ENCODE measurements around the gene DLG2.

GRCh38 chr11:84981301-84981700, 645.8 kb downstream of the DLG2 start:
- TF ChIP-seq CTCF (IDR thresholded peaks at IDR 0.05; ENCODE audit: low read depth, low read length, poor library complexity, severe bottlenecking) = no peak
- TF ChIP-seq EZH2phosphoT487 (IDR thresholded peaks at IDR 0.05; ENCODE audit: borderline replicate concordance, low read length) = no peak

All from DOHH2 (cell line).